Measurements from ENCODE around the gene ERBB2.
"Not testable (repeated sequence)": the region's sequence is repeated elsewhere in the genome, so short reads cannot be mapped to it uniquely, and the experiment has no call there.

ERBB2 gene

GRCh38 chr17:39678340-39679116 is 21.3 kb upstream of the ERBB2 start:
- DNase-seq (ENCODE audit: low read depth in 2 of 2), result no peak

GRCh38 chr17:39679521-39680192 is 20.2 kb upstream of the ERBB2 start:
- no peak for DNase-seq (ENCODE audit: low read depth in 2 of 2)

- no peak for DNase-seq (ENCODE audit: low read depth in 2 of 2)
Observed at GRCh38 chr17:39683295-39683939, 16.4 kb upstream of the ERBB2 start.

- no peak for DNase-seq (ENCODE audit: low read depth in 2 of 2)
Observed at GRCh38 chr17:39684369-39685192, 15.3 kb upstream of the ERBB2 start.

- DNase-seq (ENCODE audit: low read depth in 2 of 2), result no peak
Observed at GRCh38 chr17:39687101-39687545, 12.7 kb upstream of the ERBB2 start.

GRCh38 chr17:39687546-39688474 is 12.1 kb upstream of the ERBB2 start, which contains the start of gene PGAP3:
PGAP3 (minus strand) TSS chr17:39688057; CDS start chr17:39688014, 43 bp downstream.
- DNase-seq (ENCODE audit: low read depth in 2 of 2), result peak; percentile 80 to 83

- no peak for DNase-seq (ENCODE audit: low read depth in 2 of 2)
Observed at GRCh38 chr17:39688475-39688835, 11.4 kb upstream of the ERBB2 start.

- DNase-seq (ENCODE audit: low read depth in 2 of 2), result no peak
Observed at GRCh38 chr17:39688945-39689344, 10.9 kb upstream of the ERBB2 start.

GRCh38 chr17:39694593-39694992 is 5.3 kb upstream of the ERBB2 start:
- no peak for DNase-seq (ENCODE audit: low read depth in 2 of 2)

GRCh38 chr17:39695089-39695474 is 4.8 kb upstream of the ERBB2 start:
- no peak for DNase-seq (ENCODE audit: low read depth in 2 of 2)

GRCh38 chr17:39696731-39697130 is 3.1 kb upstream of the ERBB2 start:
- DNase-seq (ENCODE audit: low read depth in 2 of 2), result no peak

- no peak for DNase-seq (ENCODE audit: low read depth in 2 of 2)
Observed at GRCh38 chr17:39697961-39698360, 1.9 kb upstream of the ERBB2 start.

GRCh38 chr17:39699157-39699817 is 577 bp upstream of the ERBB2 start:
- DNase-seq (ENCODE audit: low read depth in 2 of 2), result not testable (repeated sequence)

GRCh38 chr17:39700148-39700987 is 504 bp downstream of the ERBB2 start:
- no peak for DNase-seq (ENCODE audit: low read depth in 2 of 2)

GRCh38 chr17:39701012-39701783 is 1.3 kb downstream of the ERBB2 start:
- no peak for DNase-seq (ENCODE audit: low read depth in 2 of 2)

- no peak for DNase-seq (ENCODE audit: low read depth in 2 of 2)
Observed at GRCh38 chr17:39701784-39702422, 2.0 kb downstream of the ERBB2 start.

GRCh38 chr17:39702901-39703893 is 3.3 kb downstream of the ERBB2 start:
- no peak for DNase-seq (ENCODE audit: low read depth in 2 of 2)
